HepG2 (cell line): ENCODE measurements around the gene S100A7. TPM values are rescaled to one million over a fixed set of nuclear protein-coding genes. Genes with fewer than 3 reads are reported as not detected.
"Not testable (repeated sequence)": the region's sequence is repeated elsewhere in the genome, so short reads cannot be mapped to it uniquely, and the experiment has no call there.

Experiments used
- ATAC-seq: fragments of 200-7000 bp; cut with Tn5 transposase; 3 replicates; pipeline ENCODE4 v1.9.1; 2020; ENCODE audit warnings: mild to moderate bottlenecking, moderate library complexity
- BruUV-seq: library from RNA; stranded (reverse); fragments of 400-500 nt; replicated peaks from 2 replicates; lab custom pipeline; 2021; lab: Mats Ljungman, UMichigan
- CTCF ChIA-PET: fragments of 300-600 bp; formaldehyde crosslinking; extraction: SDS; loops from one replicate; lab custom pipeline; 2021; ENCODE audit warnings: low total read pairs, inconsistent platforms, low intra/inter-chr PET ratio; lab: Yijun Ruan, JAX
- POLR2A ChIA-PET: fragments of 350-600 bp; sonication (Branson Sonifier 250); formaldehyde crosslinking; loops from one replicate; lab custom pipeline; 2020; ENCODE audit warnings: antibody characterized with exemption, inconsistent platforms; lab: Yijun Ruan, JAX
- DNase-seq: peaks from one replicate; pipeline ENCODE4 v3.0.0-alpha.2; 2015; ENCODE audit warnings: low spot score
- FAIRE-seq: peaks from 3 replicates; lab custom pipeline; 2011; peaks lifted over from hg19 to GRCh38; lab: Jason Lieb, UNC
- H2AFZ ChIP-seq: one replicate; pipeline ENCODE4 v1.6.1; 2011; ENCODE audit warnings: low read length, inconsistent platforms
- H3K27ac ChIP-seq: fragments of 300-600 bp; 3 replicates; pipeline ENCODE4 v1.8.0; 2011; ENCODE audit warnings: mixed run types, mild to moderate bottlenecking, mixed read lengths, low read length, inconsistent platforms; ENCODE audit not compliant: insufficient read depth; ENCODE audit errors: extremely low read length
- H3K27me3 ChIP-seq, 2 experiments: fragments of 200-600 bp in 1 of 2; 2 replicates in 1 of 2; 3 replicates in 1 of 2; pipeline versions ENCODE4 v1.6.0 to v1.8.0; 2011; ENCODE audit warnings: low read length in 2 of 2, mild to moderate bottlenecking in 2 of 2, moderate library complexity in 2 of 2, inconsistent platforms in 1 of 2; ENCODE audit not compliant: insufficient read depth in 2 of 2, control insufficient read depth in 1 of 2
- H3K36me3 ChIP-seq, 2 experiments: fragments of 200-600 bp in 1 of 2; replicated peaks in 1 of 2; 2 replicates in 1 of 2; 3 replicates in 1 of 2; pipeline versions ENCODE4 v1.5.1 to v1.8.0; 2011; ENCODE audit warnings: low read length in 2 of 2, inconsistent platforms in 1 of 2; ENCODE audit not compliant: insufficient read depth in 2 of 2, control insufficient read depth in 1 of 2
- H3K4me1 ChIP-seq: 2 replicates; pipeline ENCODE4 v1.5.1; 2012; ENCODE audit warnings: low read length, inconsistent platforms; ENCODE audit not compliant: insufficient read depth
- H3K4me2 ChIP-seq: 2 replicates; pipeline ENCODE4 v1.6.0; 2011; ENCODE audit warnings: low read depth, low read length, inconsistent platforms
- H3K4me3 ChIP-seq, 3 experiments: fragments of 200-600 bp in 1 of 3; sonication (generic), shearing (Covaris generic) in 1 of 3; replicated peaks in 1 of 3; 2 replicates each; pipeline ENCODE4 v1.5.1; 2011 to 2016; ENCODE audit warnings: low read length in 3 of 3, inconsistent platforms in 2 of 3, low read depth in 2 of 3, mild to moderate bottlenecking in 2 of 3, control low read depth in 1 of 3, mixed read lengths in 1 of 3; ENCODE audit not compliant: insufficient read depth in 1 of 3
- H3K79me2 ChIP-seq: one replicate; pipeline ENCODE4 v1.6.1; 2011; ENCODE audit warnings: low read length, inconsistent platforms; ENCODE audit not compliant: insufficient read depth
- H3K9ac ChIP-seq: 2 replicates; pipeline ENCODE4 v1.6.0; 2011; ENCODE audit warnings: mild to moderate bottlenecking, low read depth, low read length, inconsistent platforms; ENCODE audit not compliant: insufficient read depth
- H3K9me3 ChIP-seq: 2 replicates; pipeline ENCODE4 v1.5.1; 2012; ENCODE audit warnings: mild to moderate bottlenecking, low read length
- H4K20me1 ChIP-seq: 2 replicates; pipeline ENCODE4 v1.6.0; 2011; ENCODE audit warnings: inconsistent platforms, mild to moderate bottlenecking, low read length, moderate library complexity; ENCODE audit not compliant: insufficient read depth
- ZNF850 ChIP-seq: sonication (generic); formaldehyde crosslinking; conservative IDR thresholded peaks from 2 replicates; pipeline ENCODE4 v1.9.0; 2021; ENCODE audit warnings: mild to moderate bottlenecking, missing genetic modification reagents
- WGBS: methylation state at CpG from one replicate; pipeline ENCODE4 v1.1.6; 2017; ENCODE audit warnings: low lambda C conversion rate; 5-methylcytosine and 5-hydroxymethylcytosine counted together
- in situ Hi-C: cut with HindIII; loops from 2 replicates; pipeline ENCODE4 v1.10.0; 2017; ENCODE audit warnings: low pct_unique_long_range_greater_than_20kb; ENCODE audit not compliant: extremely low pct_ligation_motif_present
- intact Hi-C: fragments of 100-400 bp; cut with micrococcal nuclease; formaldehyde crosslinking; loops from one replicate; pipeline ENCODE4 v1.10.0; 2022; ENCODE audit not compliant: unreplicated experiment
- polyA plus RNA-seq, 8 experiments: library from polyadenylated mRNA; depleted of rRNA in 3 of 8; stranded (reverse) in 7 of 8; unstranded in 1 of 8; fragments of >200 nt; fragmentation: Illumina TruSeq in 4 of 8; extraction: Trizol in 4 of 8; gene quantifications; 2 replicates each; pipeline versions ENCODE4 v1.2.1 to v1.2.3, GENCODE V29; 2011 to 2016; ENCODE audit warnings: low read depth in 4 of 8, missing spikeins in 1 of 8, mixed read lengths in 1 of 8; ENCODE audit not compliant: insufficient read depth in 1 of 8
- total RNA-seq, 5 experiments: library from RNA; depleted of rRNA; stranded (reverse); fragments of >200 nt; fragmentation: Illumina TruSeq; extraction: Trizol; gene quantifications; 2 replicates each; pipeline ENCODE4 v1.2.3, GENCODE V29; 2016; ENCODE audit warnings: low read depth in 1 of 5

Gene S100A7
- total and polyA plus RNA-seq, 2 of the 13 experiments (the other 11 are each of a cell fraction or from before 2014, with no cell fraction given) = not detected

- intact Hi-C loops (no loop called here), in situ Hi-C loops (no loop called here)
- Histone ChIP-seq H3K36me3 (no peaks in the 10 kb centered on the region), H3K27me3 (no peaks in the 10 kb centered on the region), H3K79me2 (no peaks in the 10 kb centered on the region), H3K4me1 (no peaks in the 10 kb centered on the region), H3K4me2 (no peak overlapping the region), H3K4me3 (no peak overlapping the region), H2AFZ (no peak overlapping the region), H3K27ac (no peak overlapping the region), H3K9me3 (no peaks in the 10 kb centered on the region), H3K9ac (no peak overlapping the region), H4K20me1 (0 out of 2 replicates have a peak, but pooled peaks cover 4% of the 10 kb centered on the region)
- POLR2A ChIA-PET = no interaction called here
- no peak for ATAC-seq
- BruUV-seq = no TSS peak
- 21% methylated on average over 2 of the region's 2 CpGs for WGBS
- no peak for TF ChIP-seq ZNF850 (CRISPR knock-in tag)
- CTCF ChIA-PET = no interaction called here
- DNase-seq = no peak
- FAIRE-seq = no peak
These were observed 40.1 kb downstream of the S100A7 start for GRCh38 chr1:153420306-153420705.

GRCh38 chr1:153419436-153419793 is 41.0 kb downstream of the S100A7 start:
- BruUV-seq, FAIRE-seq, H3K27me3 ChIP-seq, ATAC-seq, POLR2A ChIA-PET, H3K79me2 ChIP-seq, H3K9ac ChIP-seq, H4K20me1 ChIP-seq, DNase-seq, H3K27ac ChIP-seq, intact Hi-C loops, H3K9me3 ChIP-seq, H2AFZ ChIP-seq, in situ Hi-C loops, H3K4me2 ChIP-seq, CTCF ChIA-PET, H3K36me3 ChIP-seq, H3K4me3 ChIP-seq, H3K4me1 ChIP-seq: not testable (repeated sequence)
- WGBS = 0% methylated on average over 2 of the region's 2 CpGs

GRCh38 chr1:153418758-153419435 is 41.6 kb downstream of the S100A7 start:
- intact Hi-C loops, H3K9ac ChIP-seq, in situ Hi-C loops, H3K27ac ChIP-seq, H3K27me3 ChIP-seq, BruUV-seq, H3K9me3 ChIP-seq, H3K4me2 ChIP-seq, H3K79me2 ChIP-seq, H2AFZ ChIP-seq, FAIRE-seq, DNase-seq, ATAC-seq, H3K4me1 ChIP-seq, H4K20me1 ChIP-seq, H3K4me3 ChIP-seq, H3K36me3 ChIP-seq, POLR2A ChIA-PET, CTCF ChIA-PET: not testable (repeated sequence)
- WGBS = 0% methylated on average over 7 of the region's 7 CpGs
